ENCODE measurements around the gene BATF2. TPM values are rescaled to one million over a fixed set of nuclear protein-coding genes. Genes with fewer than 3 reads are reported as not detected.

The BATF2 gene
- total and polyA plus RNA-seq, 12 donors, result 0.67 to 34.5 (median 6.2) TPM

GRCh38 chr11:65036931-65037330, 40.2 kb upstream of the BATF2 start:
- 50 to 58% (median 54%) methylated on average over 6 of the region's 6 CpGs for WGBS, 4 donors
- intact Hi-C loops (cut with DNase I), result no loop called here
- Histone ChIP-seq H3K4me3 (no peak overlapping the region), H3K36me3 (replicated peaks in 1 of 2) (peaks cover 0 to 57% of the 10 kb centered on the region in 2 donors), H3K9me3 (replicated peaks in 1 of 3) (no peaks in the 10 kb centered on the region), H3K4me1 (replicated peaks in 1 of 2) (peaks cover 0 to 10% of the 10 kb centered on the region in 2 donors), H3K27ac (peak overlapping the region in 1 of 5 donors; percentile 26), H3K27me3 (no peaks in the 10 kb centered on the region)
- TF ChIP-seq CTCF (IDR thresholded peaks at IDR 0.05) (no peak), POLR2A (IDR thresholded peaks at IDR 0.05) (no peak)
- peak; percentile 90 to 92 (median 91) for DNase-seq

- peaks cover 0 to 59% of the 10 kb centered on the region in 2 donors for H3K36me3 ChIP-seq (replicated peaks in 1 of 2)
Measured at GRCh38 chr11:65035579-65035978, 38.8 kb upstream of the BATF2 start.

GRCh38 chr11:65034423-65034822, 37.7 kb upstream of the BATF2 start:
- Histone ChIP-seq H3K9me3 (replicated peaks in 1 of 3) (no peaks in the 10 kb centered on the region), H3K27ac (no peak overlapping the region), H3K4me3 (no peak overlapping the region), H3K4me1 (replicated peaks in 1 of 2) (no peaks in the 10 kb centered on the region), H3K27me3 (no peaks in the 10 kb centered on the region), H3K36me3 (replicated peaks in 1 of 2) (peaks cover 0 to 59% of the 10 kb centered on the region in 2 donors)
- TF ChIP-seq POLR2A (IDR thresholded peaks at IDR 0.05) (no peak), CTCF (IDR thresholded peaks at IDR 0.05) (no peak)
- DNase-seq, result no peak
- 66 to 79% (median 74%) methylated on average over 2 of the region's 2 CpGs for WGBS, 4 donors
- intact Hi-C loops (cut with DNase I), result no loop called here

More at GRCh38 chr11:65035579-65035978, 38.8 kb upstream of the BATF2 start:
- Histone ChIP-seq H3K4me1 (replicated peaks in 1 of 2) (peaks cover 0 to 5% of the 10 kb centered on the region in 2 donors), H3K9me3 (replicated peaks in 1 of 3) (no peaks in the 10 kb centered on the region), H3K27ac (peak overlapping the region in 1 of 5 donors; percentile 0), H3K4me3 (no peak overlapping the region), H3K27me3 (no peaks in the 10 kb centered on the region)
- 45 to 71% (median 61%) methylated on average over 6 to 11 of the region's 11 CpGs for WGBS, 4 donors
- TF ChIP-seq POLR2A (IDR thresholded peaks at IDR 0.05) (no peak), CTCF (IDR thresholded peaks at IDR 0.05) (no peak)
- intact Hi-C loops (cut with DNase I), result no loop called here
- DNase-seq, result peak in 6 of 7 donors; percentile 28 to 69 (median 50)

- intact Hi-C loops (cut with DNase I), result no loop called here
- DNase-seq, result no peak
- H3K27ac ChIP-seq, result no peak overlapping the region
- WGBS, 4 donors, result 81 to 90% (median 86%) methylated on average over 8 to 13 of the region's 13 CpGs; no CpG with 5 or more reads in 1 of the 4 donors
- H3K9me3 ChIP-seq (replicated peaks in 1 of 3), result no peaks in the 10 kb centered on the region
- no peak overlapping the region for H3K4me3 ChIP-seq
- H3K36me3 ChIP-seq (replicated peaks in 1 of 2), result peaks cover 0 to 46% of the 10 kb centered on the region in 2 donors
- H3K27me3 ChIP-seq, result no peaks in the 10 kb centered on the region
- H3K4me1 ChIP-seq (replicated peaks in 1 of 2), result peaks cover 6 to 13% of the 10 kb centered on the region in 2 donors
- TF ChIP-seq POLR2A (IDR thresholded peaks at IDR 0.05), result no peak
- no peak for TF ChIP-seq CTCF (IDR thresholded peaks at IDR 0.05)
Measured at GRCh38 chr11:65032216-65032615, 35.4 kb upstream of the BATF2 start.

Measured in adrenal gland (tissue), 12 donors.